Spinal cord (tissue), 10 donors: ENCODE measurements around the gene PCNX1. TPM values are rescaled to one million over a fixed set of nuclear protein-coding genes. Genes with fewer than 3 reads are reported as not detected.
"Not testable (repeated sequence)": the region's sequence is repeated elsewhere in the genome, so short reads cannot be mapped to it uniquely, and the experiment has no call there.

Source experiments
- DNase-seq, 6 donors: peaks; one replicate each; pipeline versions ENCODE4 v3.0.0 to v3.0.0-alpha.2; 2013 to 2015; ENCODE audit warnings: low spot score in 6 of 6, low read depth in 4 of 6
- H3K27ac ChIP-seq: one replicate; pipeline ENCODE4 v1.5.1; 2013; ENCODE audit warnings: low read depth, low read length, control low read depth
- H3K27me3 ChIP-seq: one replicate; pipeline ENCODE4 v1.6.1; 2013; ENCODE audit warnings: low read length; ENCODE audit not compliant: control insufficient read depth, insufficient read depth
- H3K36me3 ChIP-seq: one replicate; pipeline ENCODE4 v1.6.1; 2013; ENCODE audit warnings: low read length; ENCODE audit not compliant: control insufficient read depth, insufficient read depth
- H3K4me1 ChIP-seq: one replicate; pipeline ENCODE4 v1.6.1; 2013; ENCODE audit warnings: low read length; ENCODE audit not compliant: control insufficient read depth, insufficient read depth
- H3K4me3 ChIP-seq: one replicate; pipeline ENCODE4 v1.5.1; 2013; ENCODE audit warnings: low read depth, low read length, control low read depth
- H3K9me3 ChIP-seq: one replicate; pipeline ENCODE4 v1.6.1; 2013; ENCODE audit warnings: low read length; ENCODE audit not compliant: control insufficient read depth, insufficient read depth
- WGBS: methylation state at CpG from one replicate; pipeline ENCODE4 v1.1.5; 2013; ENCODE audit warnings: missing lambda C conversion rate; ENCODE audit not compliant: insufficient coverage; 5-methylcytosine and 5-hydroxymethylcytosine counted together
- polyA plus RNA-seq, 2 donors: library from polyadenylated mRNA; unstranded; fragments of 120-200 nt; gene quantifications; one replicate each; pipeline ENCODE4 v1.2.1, GENCODE V29; 2013; ENCODE audit not compliant: insufficient read length in 2 of 2
- small RNA-seq: library from RNA; depleted of rRNA; stranded (forward); fragments of <200 nt; gene quantifications from one replicate; pipeline ENCODE3, GENCODE V24; 2014; ENCODE audit warnings: low replicate concordance
- total RNA-seq, 2 donors: library from RNA; depleted of rRNA in 1 of 2; stranded (reverse); fragments of 120-200 nt in 1 of 2; fragments of >200 nt in 1 of 2; gene quantifications; one replicate each; pipeline versions ENCODE4 v1.2.3 to v1.2.4, GENCODE V29; 2013 to 2014
- donor health status: healthy.

Gene PCNX1
- total and polyA plus RNA-seq, 4 donors = 30.8 to 140 (median 47.0) TPM

GRCh38 chr14:71147335-71147734 lies 240.1 kb downstream of the PCNX1 start:
- not testable (repeated sequence) for H3K36me3 ChIP-seq, H3K27ac ChIP-seq, H3K27me3 ChIP-seq, H3K9me3 ChIP-seq, H3K4me1 ChIP-seq, H3K4me3 ChIP-seq, DNase-seq
- WGBS = 100% methylated on average over 1 of the region's 7 CpGs

GRCh38 chr14:71148627-71149026 lies 241.4 kb downstream of the PCNX1 start:
- Histone ChIP-seq H3K9me3 (peaks cover 4% of the 10 kb centered on the region), H3K4me3 (no peak overlapping the region), H3K4me1 (no peaks in the 10 kb centered on the region), H3K27me3 (no peaks in the 10 kb centered on the region), H3K36me3 (no peaks in the 10 kb centered on the region), H3K27ac (no peak overlapping the region)
- 96% methylated on average over 3 of the region's 3 CpGs for WGBS
- no peak for DNase-seq

DNA sequence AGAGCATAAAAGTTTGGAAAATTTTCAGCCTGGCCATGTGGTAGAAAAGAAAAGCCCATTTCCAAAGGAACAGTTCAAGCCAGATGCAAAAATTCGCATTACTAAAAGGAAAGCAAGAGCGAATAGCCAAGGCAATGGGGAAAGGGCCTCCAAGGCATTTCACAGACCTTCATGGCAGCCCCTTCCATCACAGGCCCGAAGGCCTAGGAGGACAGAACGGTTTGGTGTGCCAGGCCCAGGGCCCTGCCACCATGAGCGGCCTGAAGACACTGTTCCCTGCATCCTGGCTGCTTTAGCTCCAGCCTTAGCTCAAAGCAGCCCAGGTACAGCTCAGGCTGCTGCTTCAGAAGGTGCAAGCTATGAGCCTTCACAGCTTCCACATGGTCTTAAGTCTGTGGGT lies 243.5 kb downstream of the PCNX1 start:
- Histone ChIP-seq H3K4me1 (peaks cover 3% of the 10 kb centered on the region), H3K9me3 (peaks cover 4% of the 10 kb centered on the region), H3K4me3 (no peak overlapping the region), H3K36me3 (no peaks in the 10 kb centered on the region), H3K27ac (no peak overlapping the region), H3K27me3 (no peaks in the 10 kb centered on the region)
- no peak for DNase-seq
- 26% methylated on average over 5 of the region's 5 CpGs for WGBS

GRCh38 chr14:71155743-71156142 lies 248.5 kb downstream of the PCNX1 start:
- Histone ChIP-seq H3K9me3 (peaks cover 2% of the 10 kb centered on the region), H3K36me3 (no peaks in the 10 kb centered on the region), H3K27ac (no peak overlapping the region), H3K27me3 (no peaks in the 10 kb centered on the region), H3K4me1 (peaks cover 3% of the 10 kb centered on the region), H3K4me3 (no peak overlapping the region)
- no peak for DNase-seq
- WGBS = 71% methylated on average over 1 of the region's 5 CpGs

DNA sequence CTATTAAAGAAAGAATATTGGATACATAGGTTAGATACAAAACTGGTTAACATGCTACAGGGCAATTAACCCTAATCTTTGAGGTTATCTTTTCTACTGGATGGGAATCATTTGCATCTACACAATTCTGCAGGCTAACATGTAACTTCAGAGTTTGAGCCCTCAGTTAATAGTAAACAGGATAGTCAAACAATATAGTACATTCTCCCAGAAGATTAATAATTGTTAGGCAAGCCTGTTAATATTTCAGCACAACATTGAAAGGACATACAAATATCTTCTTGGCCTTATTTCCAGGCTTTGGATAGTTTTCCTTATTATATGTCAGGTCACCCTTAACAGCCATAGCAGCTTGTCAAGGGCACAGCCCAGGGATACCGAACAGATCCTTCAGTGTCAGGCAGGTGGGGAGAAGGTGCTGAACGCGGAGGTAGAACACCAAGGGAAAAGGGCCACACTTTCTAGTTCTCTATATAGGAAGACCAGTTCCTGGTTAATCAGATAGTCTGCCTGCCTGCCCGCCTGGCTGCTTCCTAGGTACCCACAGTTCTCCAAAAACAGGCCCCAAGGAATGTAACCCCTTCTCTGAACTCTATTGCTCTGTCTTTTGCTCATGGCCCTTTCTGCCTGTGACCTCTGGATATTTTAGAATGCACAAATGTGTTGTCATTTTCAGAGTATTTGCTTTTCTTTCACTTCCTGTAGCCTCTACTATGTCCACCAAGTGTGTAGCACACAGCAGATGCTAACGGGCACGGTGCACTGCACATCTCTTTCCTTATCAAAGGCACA lies 256.0 kb downstream of the PCNX1 start:
- Histone ChIP-seq H3K4me3 (no peak overlapping the region), H3K36me3 (no peaks in the 10 kb centered on the region), H3K9me3 (no peaks in the 10 kb centered on the region), H3K4me1 (peaks cover 4% of the 10 kb centered on the region), H3K27ac (no peak overlapping the region), H3K27me3 (no peaks in the 10 kb centered on the region)
- DNase-seq = no peak
- WGBS = 76% methylated on average over 4 of the region's 6 CpGs

- Histone ChIP-seq H3K4me1 (peaks cover 4% of the 10 kb centered on the region), H3K27ac (no peak overlapping the region), H3K36me3 (no peaks in the 10 kb centered on the region), H3K27me3 (no peaks in the 10 kb centered on the region), H3K4me3 (no peak overlapping the region), H3K9me3 (no peaks in the 10 kb centered on the region)
- peak in 1 of 6 donors; percentile 7 for DNase-seq
- 73% methylated on average over 9 of the region's 10 CpGs for WGBS
Observed at GRCh38 chr14:71163842-71164629, 256.8 kb downstream of the PCNX1 start.

Small RNA genes within 50 kb of the gene (small RNA-seq; reads per million reads assigned to genes)
- not detected for gene AC005230.1
- not detected for gene GTF3AP2

Other genes with a start within 250 kb of the PCNX1 start
- gene MAP3K9, start 97.9 kb upstream of the PCNX1 start, total RNA-seq = 10 to 100 TPM in 1 of 2 donors, 1 to 10 TPM in 1; 6.4 to 19.1 TPM
- gene MAP3K9, start 97.9 kb upstream of the PCNX1 start, polyA plus RNA-seq = 10 to 100 TPM; 19.6 to 20.1 TPM